T-helper 17 cell (primary cell): ENCODE measurements around the gene KCNMA1. TPM values are rescaled to one million over a fixed set of nuclear protein-coding genes. Genes with fewer than 3 reads are reported as not detected.
"Not testable (repeated sequence)": the region's sequence is repeated elsewhere in the genome, so short reads cannot be mapped to it uniquely, and the experiment has no call there.

Experiments used
- ATAC-seq: fragments of 150-1000 bp; cut with Tn5 transposase; 2 replicates; pipeline ENCODE4 v1.10.0; 2021; ENCODE audit warnings: mild to moderate bottlenecking, moderate library complexity
- DNase-seq, 3 donors: peaks; one replicate each; pipeline versions ENCODE4 v3.0.0 to v3.0.0-alpha.2; 2020 to 2021
- H3K9me3 ChIP-seq: one replicate; pipeline ENCODE4 v1.7.0; 2013; ENCODE audit warnings: low read length, mild to moderate bottlenecking; ENCODE audit not compliant: control insufficient read depth, poor library complexity, severe bottlenecking
- H3K27ac Mint-ChIP-seq: one replicate; pipeline ENCODE4 v1.8.0; 2022; ENCODE audit warnings: mild to moderate bottlenecking, moderate library complexity, mixed read lengths
- H3K27me3 Mint-ChIP-seq: one replicate; pipeline ENCODE4 v1.8.0; 2022; ENCODE audit warnings: mixed read lengths
- H3K36me3 Mint-ChIP-seq: one replicate; pipeline ENCODE4 v1.8.0; 2022; ENCODE audit warnings: low read depth, mixed read lengths
- H3K4me1 Mint-ChIP-seq: one replicate; pipeline ENCODE4 v1.8.0; 2022; ENCODE audit warnings: mild to moderate bottlenecking, mixed read lengths
- H3K4me3 Mint-ChIP-seq: one replicate; pipeline ENCODE4 v1.8.0; 2022; ENCODE audit warnings: mild to moderate bottlenecking, moderate library complexity, mixed read lengths
- total RNA-seq, 4 donors: library from RNA in 2 of 4; stranded (reverse) in 2 of 4; gene quantifications; one replicate each; pipeline ENCODE4 v1.2.3 and lab custom pipeline; 2022 to 2026

KCNMA1 gene
- total RNA-seq, 2 donors from 2014 or later, result 0.27 TPM; not detected in 1

DNA sequence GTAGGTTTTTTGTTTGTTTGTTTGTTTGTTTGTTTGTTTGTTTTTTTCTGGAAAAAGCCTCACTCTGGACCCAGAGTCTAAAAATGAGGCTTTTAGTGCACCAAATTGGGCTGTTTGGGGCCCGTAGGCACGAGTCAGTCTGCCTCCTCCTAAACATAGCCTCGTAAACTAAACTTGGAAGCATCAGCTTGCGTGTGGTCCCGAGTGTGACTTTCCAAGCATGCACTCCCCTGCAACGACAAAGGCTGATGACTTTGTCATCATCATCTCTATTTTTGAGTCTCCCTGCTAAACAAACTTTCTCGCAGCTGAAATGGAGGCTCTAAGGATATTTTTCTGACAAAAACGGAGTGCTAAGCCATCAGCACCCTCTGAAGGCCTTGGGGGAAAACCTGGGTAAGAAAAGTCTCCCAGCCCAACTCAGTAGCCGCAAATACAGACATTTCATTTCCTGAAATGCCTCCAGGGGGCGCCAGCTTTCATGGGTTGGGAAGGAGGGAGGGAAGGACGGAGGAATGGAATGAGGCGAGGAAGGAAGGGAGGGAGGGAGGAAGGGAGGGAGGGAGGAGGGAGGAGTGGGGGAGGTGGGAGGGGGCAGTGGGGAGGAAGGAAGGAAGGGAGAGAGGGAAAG is 245.9 kb downstream of the KCNMA1 start:
- Mint-ChIP-seq H3K4me3 (no peak overlapping the region), H3K27ac (no peak overlapping the region), H3K36me3 (no peaks in the 10 kb centered on the region), H3K4me1 (peaks cover 3% of the 10 kb centered on the region), H3K27me3 (peaks cover 44% of the 10 kb centered on the region)
- H3K9me3 ChIP-seq, result no peaks in the 10 kb centered on the region
- DNase-seq (no peak), ATAC-seq (no peak)

DNA sequence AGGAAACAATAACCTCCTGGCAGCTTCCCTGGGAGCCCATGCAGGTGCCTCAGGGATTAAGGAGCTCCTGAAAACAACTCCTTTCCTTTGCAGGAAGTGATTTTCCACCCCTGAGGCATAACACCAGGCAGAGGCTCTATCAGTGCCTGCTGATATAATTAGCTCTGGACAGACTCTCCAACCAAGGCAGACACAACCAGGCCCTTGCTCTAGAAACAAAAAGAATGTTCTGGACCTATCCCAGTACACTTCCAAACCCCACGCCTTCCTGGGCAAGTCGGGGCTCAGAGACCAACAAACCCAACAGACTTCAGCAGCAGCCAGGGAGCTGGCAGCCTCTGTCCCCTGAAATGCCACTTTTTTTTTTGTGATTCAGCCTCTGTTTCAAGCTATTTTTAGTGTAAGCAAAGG is 247.1 kb downstream of the KCNMA1 start:
- H3K27me3 Mint-ChIP-seq, result peaks cover 45% of the 10 kb centered on the region

DNA sequence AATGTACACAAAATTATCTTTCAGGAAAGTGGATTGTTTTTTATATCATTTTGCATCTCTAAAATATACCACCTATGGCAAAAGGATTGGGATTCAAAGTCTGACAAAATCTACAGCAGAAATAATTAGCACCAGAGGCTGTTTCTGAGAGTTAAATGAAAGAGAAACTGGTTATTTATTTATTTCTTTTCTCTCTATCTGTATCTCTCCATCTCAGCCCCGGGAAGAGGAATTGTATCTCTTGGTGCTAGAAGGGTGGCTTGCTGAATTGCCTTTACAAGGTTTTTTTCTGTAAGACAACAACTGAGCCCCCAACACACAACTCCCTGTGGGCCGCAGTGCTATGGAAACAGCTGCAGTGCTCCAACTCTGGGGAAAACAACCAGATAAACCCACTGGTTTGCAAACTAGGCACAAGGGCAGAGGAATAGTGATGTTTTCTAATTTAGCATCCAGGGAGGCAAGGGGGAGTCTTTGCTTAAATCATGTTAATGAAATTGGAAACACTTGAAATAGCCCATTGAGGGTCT is 249.0 kb downstream of the KCNMA1 start:
- H3K4me3 Mint-ChIP-seq, result no peak overlapping the region
- H3K27me3 Mint-ChIP-seq, result peaks cover 38% of the 10 kb centered on the region
- H3K4me1 Mint-ChIP-seq, result peaks cover 4% of the 10 kb centered on the region
- no peaks in the 10 kb centered on the region for H3K9me3 ChIP-seq
- ATAC-seq, result no peak
- H3K36me3 Mint-ChIP-seq, result no peaks in the 10 kb centered on the region
- DNase-seq, result no peak
- H3K27ac Mint-ChIP-seq, result no peak overlapping the region

More for the DNA sequence above, 247.1 kb downstream of the KCNMA1 start:
- H3K9me3 ChIP-seq, result no peaks in the 10 kb centered on the region
- no peak for ATAC-seq
- H3K27ac Mint-ChIP-seq, result no peak overlapping the region
- H3K36me3 Mint-ChIP-seq, result no peaks in the 10 kb centered on the region
- peaks cover 4% of the 10 kb centered on the region for H3K4me1 Mint-ChIP-seq
- DNase-seq, result no peak
- H3K4me3 Mint-ChIP-seq, result no peak overlapping the region

DNA sequence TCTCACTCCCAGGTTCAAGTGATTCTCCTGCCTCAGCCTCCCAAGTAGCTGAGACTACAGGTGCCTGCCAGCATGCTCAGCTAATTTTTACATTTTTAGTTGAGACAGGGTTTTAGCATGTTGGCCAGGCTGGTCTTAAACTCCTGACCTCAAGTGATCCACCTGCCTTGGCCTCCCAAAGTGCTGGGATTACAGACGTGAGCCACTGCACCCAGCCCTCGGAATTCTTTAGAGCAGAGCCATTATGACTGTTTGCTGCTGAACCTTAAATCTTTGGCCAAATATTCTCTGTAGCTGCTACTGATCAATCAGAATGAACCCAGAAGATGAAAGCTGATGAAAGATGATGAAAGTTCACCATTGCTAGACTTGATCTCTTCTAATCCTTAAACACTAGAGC is 249.9 kb downstream of the KCNMA1 start:
- not testable (repeated sequence) for DNase-seq, H3K4me3 Mint-ChIP-seq, H3K27ac Mint-ChIP-seq, H3K4me1 Mint-ChIP-seq, H3K36me3 Mint-ChIP-seq, H3K9me3 ChIP-seq, ATAC-seq
- peaks cover 28% of the 10 kb centered on the region for H3K27me3 Mint-ChIP-seq

DNA sequence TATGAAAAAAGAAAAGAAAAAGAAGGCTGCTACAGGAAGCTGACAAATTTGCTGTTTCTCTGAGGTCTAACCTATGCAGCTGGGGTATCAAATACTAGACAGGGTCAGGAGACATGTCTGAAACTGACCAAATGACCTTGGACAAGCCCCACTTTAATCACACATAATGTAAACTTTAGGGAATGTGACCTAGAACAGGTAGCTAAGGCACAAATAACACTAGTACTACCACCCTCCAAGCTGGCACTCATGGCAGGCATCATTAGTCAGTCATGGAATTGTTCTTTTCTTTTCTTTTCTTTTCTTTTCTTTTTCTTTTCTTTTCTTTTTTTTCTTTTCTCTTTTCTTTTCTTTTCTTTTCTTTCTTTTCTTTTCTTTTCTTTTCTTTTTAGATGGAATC is 250.4 kb downstream of the KCNMA1 start:
- Mint-ChIP-seq H3K36me3 (no peaks in the 10 kb centered on the region), H3K27ac (no peak overlapping the region), H3K4me3 (no peak overlapping the region), H3K27me3 (peaks cover 27% of the 10 kb centered on the region), H3K4me1 (peaks cover 4% of the 10 kb centered on the region)
- DNase-seq (no peak), ATAC-seq (no peak)
- no peaks in the 10 kb centered on the region for H3K9me3 ChIP-seq

DNA sequence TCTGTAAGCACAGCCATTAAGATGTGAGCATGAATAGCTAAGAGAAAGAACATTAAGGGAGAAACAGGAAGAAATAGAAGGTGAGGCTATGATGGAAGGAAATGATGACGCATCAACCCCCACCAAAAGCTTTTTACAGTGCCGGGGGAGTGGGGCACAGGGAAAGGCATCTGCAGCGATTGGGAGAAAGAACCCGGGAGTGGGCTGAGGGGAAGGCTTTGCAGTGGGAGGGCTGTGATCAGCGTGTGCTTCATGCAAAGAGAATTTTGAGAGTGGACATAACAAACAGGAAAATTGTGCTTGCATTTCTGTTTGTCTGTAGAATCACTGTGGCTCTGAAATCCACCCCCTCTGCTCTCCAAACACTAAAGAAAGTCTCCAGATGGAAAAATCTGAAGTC is 250.8 kb downstream of the KCNMA1 start:
- Mint-ChIP-seq H3K4me1 (peaks cover 4% of the 10 kb centered on the region), H3K27ac (no peak overlapping the region), H3K27me3 (peaks cover 27% of the 10 kb centered on the region), H3K4me3 (no peak overlapping the region), H3K36me3 (no peaks in the 10 kb centered on the region)
- ATAC-seq, result no peak
- H3K9me3 ChIP-seq, result no peaks in the 10 kb centered on the region
- no peak for DNase-seq

DNA sequence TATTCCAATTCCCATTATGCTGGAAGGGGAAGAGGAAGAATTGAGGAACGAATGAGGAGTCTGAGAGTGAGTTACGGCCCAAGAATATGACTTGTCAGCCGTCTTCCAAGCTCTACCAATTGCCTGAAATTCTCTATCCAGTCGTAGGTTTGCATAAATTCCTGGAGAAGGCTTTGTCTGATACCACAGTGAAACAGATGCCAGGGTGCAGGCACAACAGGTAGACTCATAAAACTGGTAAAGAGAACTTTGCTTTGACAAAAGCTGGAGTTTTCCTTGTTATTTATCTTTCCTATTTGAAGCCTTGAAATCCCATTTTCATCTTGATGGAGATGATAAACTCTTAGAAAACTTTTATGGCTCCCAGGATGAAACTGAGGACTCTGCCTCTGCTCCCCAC is 251.2 kb downstream of the KCNMA1 start:
- H3K27me3 Mint-ChIP-seq, result peaks cover 27% of the 10 kb centered on the region
- H3K4me3 Mint-ChIP-seq, result no peak overlapping the region
- no peaks in the 10 kb centered on the region for H3K9me3 ChIP-seq
- no peak for DNase-seq
- peaks cover 4% of the 10 kb centered on the region for H3K4me1 Mint-ChIP-seq
- no peak for ATAC-seq
- no peak overlapping the region for H3K27ac Mint-ChIP-seq
- no peaks in the 10 kb centered on the region for H3K36me3 Mint-ChIP-seq

DNA sequence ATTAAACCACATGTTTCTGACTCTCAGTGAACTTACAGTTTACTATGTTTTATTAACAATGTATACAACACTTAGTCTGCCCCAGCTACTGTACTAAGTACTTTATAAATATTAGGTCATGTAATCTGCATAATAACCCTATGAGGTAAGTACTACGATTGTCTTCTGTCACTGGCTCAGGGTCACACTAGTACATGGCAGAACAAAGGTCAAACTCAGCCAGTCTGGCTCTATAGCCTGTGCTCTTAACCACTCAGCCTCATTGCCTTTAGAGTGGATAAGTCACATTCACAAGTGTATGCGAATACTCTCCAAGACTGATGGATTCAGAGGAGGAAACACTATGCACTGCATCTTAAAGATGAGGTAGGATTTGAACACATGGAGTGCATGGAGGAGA is 252.3 kb downstream of the KCNMA1 start:
- Mint-ChIP-seq H3K27ac (no peak overlapping the region), H3K4me1 (peaks cover 4% of the 10 kb centered on the region), H3K27me3 (peaks cover 27% of the 10 kb centered on the region), H3K4me3 (no peak overlapping the region), H3K36me3 (no peaks in the 10 kb centered on the region)
- ATAC-seq, result no peak
- no peak for DNase-seq
- H3K9me3 ChIP-seq, result no peaks in the 10 kb centered on the region

DNA sequence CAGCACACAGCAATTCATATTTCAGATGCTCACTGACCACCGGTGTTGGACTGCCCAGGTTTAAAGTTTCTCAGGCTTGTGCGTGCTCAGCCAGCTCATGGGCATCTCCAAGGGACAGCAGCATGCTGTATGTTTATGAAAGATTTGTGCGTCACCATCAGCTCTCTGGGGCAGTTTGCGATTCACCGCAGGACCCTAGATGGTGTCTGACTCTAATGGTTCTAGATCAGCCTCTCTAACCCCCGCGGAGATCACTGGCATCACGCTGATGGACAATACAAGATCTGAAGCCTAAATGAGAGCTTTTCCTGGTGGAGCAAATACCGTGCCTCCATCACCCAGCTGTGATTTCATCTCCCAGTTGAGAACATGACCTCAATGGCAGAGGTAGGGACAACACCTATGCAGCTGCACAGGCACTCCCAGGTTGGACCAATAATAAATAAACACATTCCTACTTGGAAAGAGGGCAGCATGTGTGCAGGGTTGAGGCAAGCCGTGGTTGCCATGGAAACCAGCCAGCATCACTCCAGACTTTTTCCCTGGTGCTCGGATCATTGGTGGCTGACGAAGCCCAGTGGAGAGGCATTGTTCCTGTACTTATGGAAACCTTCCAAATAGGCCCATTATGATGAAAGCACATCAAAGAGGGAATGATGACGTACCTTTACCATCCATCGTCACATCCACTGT is 253.6 kb downstream of the KCNMA1 start:
- Mint-ChIP-seq H3K4me3 (no peak overlapping the region), H3K27ac (no peak overlapping the region), H3K27me3 (peaks cover 32% of the 10 kb centered on the region), H3K4me1 (peaks cover 4% of the 10 kb centered on the region), H3K36me3 (peaks cover 3% of the 10 kb centered on the region)
- no peak for DNase-seq
- ATAC-seq, result no peak
- no peaks in the 10 kb centered on the region for H3K9me3 ChIP-seq

DNA sequence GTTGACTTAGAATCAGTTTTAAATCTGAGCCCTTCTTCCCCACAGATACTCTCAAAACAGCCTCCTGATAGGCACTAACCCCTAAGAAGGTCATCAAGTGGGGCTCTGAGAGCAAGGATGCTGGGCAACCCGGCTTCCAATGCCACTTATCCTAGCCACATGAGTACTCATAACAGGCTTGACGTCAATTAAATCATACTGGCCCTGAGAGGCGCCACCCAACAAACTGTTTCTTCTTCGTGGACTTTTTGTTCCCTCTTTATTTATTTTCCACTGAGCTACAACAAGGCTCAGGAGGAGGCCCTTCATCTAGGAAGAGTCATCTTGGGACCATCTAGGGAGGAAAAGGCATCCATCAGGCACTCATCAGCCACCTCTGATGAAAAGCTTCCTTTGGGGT is 255.9 kb downstream of the KCNMA1 start:
- Mint-ChIP-seq H3K36me3 (peaks cover 3% of the 10 kb centered on the region), H3K27me3 (peaks cover 25% of the 10 kb centered on the region), H3K27ac (no peak overlapping the region), H3K4me3 (no peak overlapping the region), H3K4me1 (peaks cover under 1% of the 10 kb centered on the region)
- no peak for ATAC-seq
- H3K9me3 ChIP-seq, result no peaks in the 10 kb centered on the region
- DNase-seq, result no peak

DNA sequence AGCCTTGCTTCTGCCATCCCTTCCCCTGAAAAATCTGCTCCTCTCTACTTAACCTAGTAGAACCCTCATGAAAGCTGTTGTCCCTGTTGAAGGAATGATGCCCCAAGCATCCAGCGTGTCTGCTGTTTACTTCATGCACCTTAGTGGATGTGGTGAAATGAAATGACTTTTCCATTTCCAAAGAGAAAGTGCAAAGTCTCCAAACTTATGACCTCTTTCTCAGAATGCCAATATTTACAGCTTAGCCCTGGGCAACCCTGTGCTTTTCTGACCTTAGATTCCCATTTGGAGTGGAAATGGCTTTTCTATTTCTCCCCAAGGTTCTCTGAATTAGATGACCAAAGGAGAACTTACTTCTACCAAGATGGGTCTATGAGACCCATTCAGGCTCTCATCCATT is 256.9 kb downstream of the KCNMA1 start:
- ATAC-seq, result no peak
- Mint-ChIP-seq H3K4me1 (no peaks in the 10 kb centered on the region), H3K36me3 (peaks cover 3% of the 10 kb centered on the region), H3K4me3 (no peak overlapping the region), H3K27ac (no peak overlapping the region), H3K27me3 (peaks cover 18% of the 10 kb centered on the region)
- no peaks in the 10 kb centered on the region for H3K9me3 ChIP-seq
- DNase-seq, result no peak

DNA sequence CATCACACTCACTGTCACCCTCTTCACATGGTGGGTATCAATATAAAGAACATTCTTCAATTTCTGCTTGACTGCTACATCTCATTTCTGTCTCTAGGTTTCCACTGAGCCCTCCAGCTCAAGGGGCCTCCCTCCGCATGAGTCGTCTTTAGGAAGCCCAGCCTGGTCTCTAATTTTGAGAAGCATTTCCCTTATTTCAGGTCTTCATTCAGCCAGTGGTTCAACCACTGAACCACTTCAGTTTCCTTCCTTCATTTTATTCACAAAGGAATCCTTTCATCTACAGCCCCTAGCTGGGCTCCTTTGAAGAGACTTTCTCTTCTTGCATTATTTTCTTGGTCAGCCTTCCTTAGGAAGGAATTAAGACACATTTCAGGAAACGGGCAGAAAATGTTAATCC is 257.4 kb downstream of the KCNMA1 start:
- DNase-seq, result no peak
- no peak for ATAC-seq
- no peak overlapping the region for H3K4me3 Mint-ChIP-seq
- H3K27me3 Mint-ChIP-seq, result peaks cover 13% of the 10 kb centered on the region
- H3K9me3 ChIP-seq, result no peaks in the 10 kb centered on the region
- no peaks in the 10 kb centered on the region for H3K4me1 Mint-ChIP-seq
- no peak overlapping the region for H3K27ac Mint-ChIP-seq
- H3K36me3 Mint-ChIP-seq, result peaks cover 3% of the 10 kb centered on the region

DNA sequence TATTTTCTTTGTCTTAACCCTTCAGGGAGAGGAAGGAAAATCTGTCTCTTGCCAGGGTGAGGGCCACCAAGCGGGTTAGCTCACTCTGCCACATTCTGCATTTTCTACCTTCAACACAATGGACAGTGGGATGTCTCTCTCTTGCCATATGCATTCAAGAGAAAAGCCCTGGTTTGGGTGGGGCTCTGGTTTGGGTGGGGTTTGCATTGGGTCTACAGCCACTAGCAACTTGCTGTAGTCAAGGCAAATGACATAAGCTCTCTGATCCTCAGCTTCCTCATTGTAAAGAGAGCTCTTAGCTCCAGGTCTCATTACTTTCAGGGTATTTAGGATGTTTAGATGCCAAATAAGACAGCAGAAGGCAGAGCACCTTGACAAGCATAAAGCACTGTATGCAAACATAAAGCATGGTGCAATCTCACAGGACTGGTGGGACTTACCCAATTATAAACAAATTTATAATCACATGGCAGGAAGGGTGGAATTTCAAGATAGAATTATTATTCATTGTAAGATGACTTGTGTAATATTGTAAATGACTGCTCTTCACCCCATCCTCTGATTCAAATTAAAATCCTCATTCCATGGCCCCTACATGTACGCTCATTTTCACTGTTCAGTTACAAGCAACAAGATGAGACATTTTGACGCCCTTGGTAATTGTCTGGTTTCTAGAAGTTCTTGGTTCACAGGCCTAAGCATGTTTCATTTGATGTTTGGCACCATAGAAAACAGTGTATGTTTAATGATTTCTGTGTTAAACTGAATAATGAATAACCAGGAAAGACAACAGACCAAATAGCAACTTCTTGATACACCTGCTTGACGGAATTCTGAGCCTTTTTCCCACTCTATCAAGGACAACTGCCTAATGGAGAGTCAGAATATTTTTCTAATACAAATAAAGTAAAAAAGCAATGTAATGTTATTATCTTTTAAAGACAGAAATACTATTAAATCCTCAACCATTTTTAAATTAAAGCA is 258.9 kb downstream of the KCNMA1 start:
- no peak overlapping the region for H3K27ac Mint-ChIP-seq
- H3K36me3 Mint-ChIP-seq, result peaks cover 3% of the 10 kb centered on the region
- no peak overlapping the region for H3K4me3 Mint-ChIP-seq
- peaks cover 11% of the 10 kb centered on the region for H3K27me3 Mint-ChIP-seq
- DNase-seq (no peak), ATAC-seq (no peak)
- no peaks in the 10 kb centered on the region for H3K4me1 Mint-ChIP-seq
- no peaks in the 10 kb centered on the region for H3K9me3 ChIP-seq
